Activated CD4-positive, alpha-beta T cell treated with anti-CD3 and anti-CD28 coated beads, Interleukin-2, amount 50 U/mL, for 16 hours (primary cell): Measurements from ENCODE around the gene GNAL.

ENCODE experiments used
- DNase-seq: peaks from one replicate; pipeline ENCODE4 v3.0.0-alpha.2; 2020

GNAL gene

DNA sequence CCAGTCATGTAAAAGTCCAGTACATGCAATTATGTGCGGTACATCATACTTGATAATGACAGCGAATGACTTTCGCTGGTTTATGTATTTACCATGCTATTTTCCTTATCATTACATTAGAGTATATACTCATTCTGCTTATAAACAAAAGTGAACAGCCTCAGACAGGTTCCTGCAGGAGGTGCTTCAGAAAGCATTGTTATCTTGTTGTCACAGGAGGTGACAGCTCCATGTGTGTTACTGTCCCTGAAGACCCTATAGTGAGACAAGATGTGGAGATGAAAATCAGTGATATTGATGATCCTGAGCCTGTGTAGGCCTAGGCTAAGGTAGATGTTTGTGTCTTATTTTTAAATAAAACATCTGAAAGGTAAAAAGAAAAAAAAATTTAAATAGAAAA is 234.4 kb downstream of the GNAL start:
- DNase-seq = no peak

DNA sequence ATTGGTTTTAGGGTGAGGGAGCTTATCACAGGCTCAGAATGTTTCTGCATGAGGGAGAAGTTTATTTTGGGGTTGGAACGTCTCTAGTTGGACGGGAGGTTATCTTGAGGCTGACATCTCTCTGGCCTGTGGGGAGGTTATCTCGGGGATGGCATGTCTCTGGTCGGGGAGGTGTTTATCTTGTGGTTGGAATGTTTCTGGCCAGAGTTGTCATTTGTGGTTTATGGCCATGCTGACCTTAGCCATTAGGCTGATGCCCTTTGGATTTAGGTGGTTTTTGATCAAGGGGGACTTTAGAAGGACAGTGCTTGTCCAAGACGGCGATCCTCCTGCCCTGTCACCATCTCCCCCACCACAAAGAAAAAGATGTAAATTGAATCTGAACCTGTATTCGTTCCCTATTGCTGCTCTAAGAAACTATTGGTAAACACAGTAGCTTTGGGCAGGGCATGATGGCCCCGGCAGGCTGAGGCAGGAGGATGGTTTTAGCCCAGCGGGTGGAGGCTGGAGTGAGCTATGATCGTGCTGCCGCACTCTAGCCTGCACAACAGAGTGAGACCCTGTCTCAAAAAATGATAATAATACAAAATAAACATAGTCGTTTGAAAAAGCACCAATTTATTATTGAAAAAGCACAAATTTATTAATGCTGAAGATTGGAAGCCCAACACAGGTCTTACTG is 236.9 kb downstream of the GNAL start:
- DNase-seq = no peak

DNA sequence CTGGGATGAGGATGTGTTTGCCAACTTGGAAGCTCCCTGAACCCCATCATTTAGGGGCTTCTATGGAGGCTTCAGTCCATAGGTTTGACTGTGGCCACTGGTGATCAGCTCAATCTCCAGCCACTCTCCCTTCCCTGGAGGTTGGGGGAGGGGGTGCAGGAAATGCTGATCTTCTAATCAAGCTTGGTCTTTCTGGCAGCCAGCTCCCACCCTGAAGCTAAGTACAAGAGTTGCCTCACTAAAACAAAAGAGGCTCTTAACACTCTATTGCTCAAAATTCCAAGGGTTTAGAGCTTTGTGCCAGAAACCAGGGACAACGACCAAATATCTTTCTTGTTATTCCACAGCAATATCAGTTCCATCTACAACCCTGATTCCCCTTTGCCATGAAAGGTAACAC is 238.4 kb downstream of the GNAL start:
- DNase-seq = no peak

DNA sequence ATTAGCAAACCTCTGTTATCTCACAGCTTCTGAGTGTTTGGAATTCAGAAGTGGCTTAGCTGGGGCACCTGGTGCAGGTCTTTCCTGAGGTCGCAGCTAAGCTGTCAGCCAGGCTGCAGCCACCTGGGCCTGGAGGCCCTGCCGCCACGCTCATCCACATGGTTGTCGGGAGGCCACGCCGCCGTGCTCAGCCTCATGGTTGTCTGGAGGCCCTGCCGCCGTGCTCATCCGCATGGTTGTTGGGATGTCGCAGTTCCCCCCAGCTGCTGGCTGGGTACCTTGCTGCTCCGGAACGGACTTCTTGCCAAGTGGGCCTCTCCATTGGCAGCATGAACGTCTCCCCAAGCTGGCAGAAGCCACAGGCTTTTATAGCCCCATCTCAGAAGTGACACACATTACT is 243.3 kb downstream of the GNAL start:
- no peak for DNase-seq
